ENCODE results near the gene BDKRB2.

- TF ChIP-seq CTCF (conservative IDR thresholded peaks at IDR 0.05) = no peak
- no peak for TF ChIP-seq ZFX (IDR thresholded peaks at IDR 0.05)
These were observed 12.0 kb downstream of the BDKRB2 start for GRCh38 chr14:96216627-96217026.

Data from C4-2B (cell line).